GM06990 (cell line): ENCODE data around the gene FGF8.

Experiments
- DNase-seq: peaks from one replicate; pipeline ENCODE4 v3.0.0-alpha.2; 2011; ENCODE audit not compliant: insufficient read length; ENCODE audit errors: extremely low read depth
- H3K27me3 ChIP-seq: replicated peaks from 2 replicates; pipeline ENCODE4 v1.6.0; 2011; ENCODE audit warnings: low read length; ENCODE audit not compliant: control insufficient read depth, insufficient read depth
- H3K36me3 ChIP-seq: 2 replicates; pipeline ENCODE4 v1.5.1; 2011; ENCODE audit warnings: low read length; ENCODE audit not compliant: control insufficient read depth, insufficient read depth
- H3K4me3 ChIP-seq: replicated peaks from 2 replicates; pipeline ENCODE4 v1.5.1; 2011; ENCODE audit warnings: low read depth, mild to moderate bottlenecking, control low read depth, low read length
- CTCF ChIP-seq: IDR thresholded peaks from 2 replicates; pipeline ENCODE4 v1.5.1; 2011; ENCODE audit warnings: low read length, control low read depth, mild to moderate bottlenecking, inconsistent platforms; ENCODE audit not compliant: insufficient read depth, poor library complexity, severe bottlenecking

FGF8 gene

GRCh38 chr10:101768791-101769170 lies 7.1 kb downstream of the FGF8 start:
- H3K27me3 ChIP-seq: no peaks in the 10 kb centered on the region; the same call in none of the 2 replicates
- H3K4me3 ChIP-seq: no peak overlapping the region
- no peak for DNase-seq
- no peak for TF ChIP-seq CTCF
- H3K36me3 ChIP-seq: no peaks in the 10 kb centered on the region

GRCh38 chr10:101767966-101768790 lies 7.7 kb downstream of the FGF8 start:
- Histone ChIP-seq H3K4me3 (no peak overlapping the region), H3K36me3 (no peaks in the 10 kb centered on the region), H3K27me3 (no peaks in the 10 kb centered on the region; the same call in none of the 2 replicates)
- DNase-seq: no peak
- TF ChIP-seq CTCF: no peak

GRCh38 chr10:101767600-101767945 lies 8.3 kb downstream of the FGF8 start:
- DNase-seq: no peak
- no peak overlapping the region for H3K4me3 ChIP-seq
- TF ChIP-seq CTCF: no peak
- H3K27me3 ChIP-seq: no peaks in the 10 kb centered on the region; the same call in none of the 2 replicates
- H3K36me3 ChIP-seq: no peaks in the 10 kb centered on the region

GRCh38 chr10:101766753-101767599 lies 8.9 kb downstream of the FGF8 start:
- Histone ChIP-seq H3K27me3 (no peaks in the 10 kb centered on the region; the same call in none of the 2 replicates), H3K36me3 (no peaks in the 10 kb centered on the region), H3K4me3 (no peak overlapping the region)
- no peak for DNase-seq
- TF ChIP-seq CTCF: no peak

GRCh38 chr10:101766306-101766705 lies 9.6 kb downstream of the FGF8 start:
- no peaks in the 10 kb centered on the region; the same call in none of the 2 replicates for H3K27me3 ChIP-seq
- no peak for TF ChIP-seq CTCF
- no peak for DNase-seq
- no peaks in the 10 kb centered on the region for H3K36me3 ChIP-seq
- no peak overlapping the region for H3K4me3 ChIP-seq
